T follicular helper cell (primary cell): Measurements from ENCODE around the gene PPIL1.
A peak's percentile ranks its signal among the peaks of the same experiment; 100 is the strongest.

Experiments
- DNase-seq: peaks from one replicate; pipeline ENCODE4 v3.0.0-alpha.2; 2020; ENCODE audit warnings: low read depth

The PPIL1 gene

GRCh38 chr6:36888654-36889481 is 14.3 kb upstream of the PPIL1 start:
- no peak for DNase-seq

- DNase-seq: no peak
Observed at GRCh38 chr6:36888115-36888643, 13.6 kb upstream of the PPIL1 start.

GRCh38 chr6:36886950-36887618 is 12.5 kb upstream of the PPIL1 start:
- DNase-seq: no peak

- peak; percentile 96 for DNase-seq
Observed at GRCh38 chr6:36885461-36886401, 11.1 kb upstream of the PPIL1 start, which contains the start of gene C6orf89. Gene C6orf89, plus strand, starts transcription at chr6:36885952. Its CDS starts 13,493 bp downstream, at chr6:36899445.

- DNase-seq: no peak
Observed at GRCh38 chr6:36884610-36885009, 10.0 kb upstream of the PPIL1 start.

GRCh38 chr6:36875250-36875633 is 639 bp upstream of the PPIL1 start:
- no peak for DNase-seq

- no peak for DNase-seq
Observed at GRCh38 chr6:36873612-36874442, 776 bp downstream of the PPIL1 start.

GRCh38 chr6:36873115-36873514 is 1.5 kb downstream of the PPIL1 start:
- no peak for DNase-seq

GRCh38 chr6:36871686-36872085 is 2.9 kb downstream of the PPIL1 start:
- DNase-seq: no peak

- DNase-seq: no peak
Observed at GRCh38 chr6:36867471-36868224, 7.0 kb downstream of the PPIL1 start.

GRCh38 chr6:36865835-36866234 is 8.8 kb downstream of the PPIL1 start:
- DNase-seq: no peak

- DNase-seq: no peak
Observed at GRCh38 chr6:36863670-36864540, 10.7 kb downstream of the PPIL1 start.

- no peak for DNase-seq
Observed at GRCh38 chr6:36862848-36863382, 11.7 kb downstream of the PPIL1 start.

- no peak for DNase-seq
Observed at GRCh38 chr6:36862164-36862847, 12.3 kb downstream of the PPIL1 start.

- DNase-seq: no peak
Observed at GRCh38 chr6:36860126-36860525, 14.5 kb downstream of the PPIL1 start.

- DNase-seq: no peak
Observed at GRCh38 chr6:36858407-36858981, 16.1 kb downstream of the PPIL1 start.

- DNase-seq: no peak
Observed at GRCh38 chr6:36857325-36857724, 17.3 kb downstream of the PPIL1 start.

GRCh38 chr6:36856277-36856676 is 18.3 kb downstream of the PPIL1 start:
- DNase-seq: no peak
